A673 (cell line): Measurements from ENCODE around the gene ATG4C.
"Not testable (repeated sequence)": the region's sequence is repeated elsewhere in the genome, so short reads cannot be mapped to it uniquely, and the experiment has no call there.

ENCODE experiments used
- CTCF ChIP-seq: fragments of 300-800, 200-600 bp; sonication (generic); conservative IDR thresholded peaks from 2 replicates; pipeline ENCODE4 v1.5.1; 2017; ENCODE audit warnings: low read depth, mild to moderate bottlenecking, antibody characterized with exemption, low read length, moderate library complexity, mixed read lengths
- EZH2 ChIP-seq: fragments of 200-600 bp; sonication (generic); IDR thresholded peaks from 2 replicates; pipeline ENCODE4 v1.6.1; 2017; ENCODE audit warnings: borderline replicate concordance, low read depth, mild to moderate bottlenecking, mixed read lengths, antibody characterized with exemption, low read length; ENCODE audit not compliant: poor library complexity, severe bottlenecking

GRCh38 chr1:62761223-62761870, 22.6 kb upstream of the ATG4C start:
- TF ChIP-seq CTCF, EZH2: not testable (repeated sequence)
